ENCODE data around the gene PADI4.

PADI4 gene

GRCh38 chr1:17356387-17357026 lies 48.5 kb downstream of the PADI4 start:
- Histone ChIP-seq H3K4me2 (ENCODE audit: low read length) (no peak overlapping the region), H3K27ac (ENCODE audit: low read length) (no peak overlapping the region), H2AFZ (ENCODE audit: low read depth, low read length) (no peak overlapping the region)

GRCh38 chr1:17358557-17358956 lies 50.6 kb downstream of the PADI4 start:
- no peak overlapping the region for H3K4me3 ChIP-seq (ENCODE audit: low read length)
- H3K27me3 ChIP-seq (ENCODE audit: low read depth, low read length): no peaks in the 10 kb centered on the region
- H3K4me1 ChIP-seq (ENCODE audit: low read length): no peaks in the 10 kb centered on the region
- no peak overlapping the region for H3K9ac ChIP-seq (ENCODE audit: low read length)
- H2AFZ ChIP-seq (ENCODE audit: low read depth, low read length): no peak overlapping the region
- no peaks in the 10 kb centered on the region for H3K9me3 ChIP-seq (ENCODE audit: insufficient read depth, low read length)
- no peaks in the 10 kb centered on the region for H3K79me2 ChIP-seq (ENCODE audit: low read length)
- no peaks in the 10 kb centered on the region for H4K20me1 ChIP-seq (ENCODE audit: insufficient read depth, low read length)
- H3K4me2 ChIP-seq (ENCODE audit: low read length): no peak overlapping the region
- H3K27ac ChIP-seq (ENCODE audit: low read length): no peak overlapping the region
- H3K36me3 ChIP-seq (replicated peaks; ENCODE audit: low read depth, low read length): no peaks in the 10 kb centered on the region
- TF ChIP-seq CTCF (IDR thresholded peaks at IDR 0.05; ENCODE audit: low read depth, low read length): no peak
- TF ChIP-seq EZH2phosphoT487 (IDR thresholded peaks at IDR 0.05; ENCODE audit: low read depth): no peak

More at GRCh38 chr1:17356387-17357026, 48.5 kb downstream of the PADI4 start:
- Histone ChIP-seq H3K27me3 (ENCODE audit: low read depth, low read length) (peaks cover 4% of the 10 kb centered on the region), H3K4me3 (ENCODE audit: low read length) (no peak overlapping the region), H3K4me1 (ENCODE audit: low read length) (no peaks in the 10 kb centered on the region), H3K9me3 (ENCODE audit: insufficient read depth, low read length) (no peaks in the 10 kb centered on the region), H4K20me1 (ENCODE audit: insufficient read depth, low read length) (no peaks in the 10 kb centered on the region), H3K79me2 (ENCODE audit: low read length) (no peaks in the 10 kb centered on the region), H3K9ac (ENCODE audit: low read length) (no peak overlapping the region), H3K36me3 (replicated peaks; ENCODE audit: low read depth, low read length) (no peaks in the 10 kb centered on the region)
- TF ChIP-seq EZH2phosphoT487 (IDR thresholded peaks at IDR 0.05; ENCODE audit: low read depth): no peak
- TF ChIP-seq CTCF (IDR thresholded peaks at IDR 0.05; ENCODE audit: low read depth, low read length): no peak

- Histone ChIP-seq H3K36me3 (replicated peaks; ENCODE audit: low read depth, low read length) (no peaks in the 10 kb centered on the region), H3K27me3 (ENCODE audit: low read depth, low read length) (no peaks in the 10 kb centered on the region), H3K4me3 (ENCODE audit: low read length) (no peak overlapping the region), H3K4me1 (ENCODE audit: low read length) (no peaks in the 10 kb centered on the region), H3K9me3 (ENCODE audit: insufficient read depth, low read length) (no peaks in the 10 kb centered on the region), H3K9ac (ENCODE audit: low read length) (no peak overlapping the region), H3K27ac (ENCODE audit: low read length) (no peak overlapping the region), H2AFZ (ENCODE audit: low read depth, low read length) (no peak overlapping the region), H3K79me2 (ENCODE audit: low read length) (no peaks in the 10 kb centered on the region), H3K4me2 (ENCODE audit: low read length) (no peak overlapping the region), H4K20me1 (ENCODE audit: insufficient read depth, low read length) (no peaks in the 10 kb centered on the region)
- no peak for TF ChIP-seq EZH2phosphoT487 (IDR thresholded peaks at IDR 0.05; ENCODE audit: low read depth)
- no peak for TF ChIP-seq CTCF (IDR thresholded peaks at IDR 0.05; ENCODE audit: low read depth, low read length)
Measured at GRCh38 chr1:17359031-17359430, 51.0 kb downstream of the PADI4 start.

GRCh38 chr1:17359808-17360207 lies 51.8 kb downstream of the PADI4 start:
- no peaks in the 10 kb centered on the region for H3K9me3 ChIP-seq (ENCODE audit: insufficient read depth, low read length)
- H3K27me3 ChIP-seq (ENCODE audit: low read depth, low read length): no peaks in the 10 kb centered on the region
- H3K27ac ChIP-seq (ENCODE audit: low read length): no peak overlapping the region
- TF ChIP-seq EZH2phosphoT487 (IDR thresholded peaks at IDR 0.05; ENCODE audit: low read depth) (no peak), CTCF (IDR thresholded peaks at IDR 0.05; ENCODE audit: low read depth, low read length) (no peak)
- H3K4me2 ChIP-seq (ENCODE audit: low read length): no peak overlapping the region
- H3K36me3 ChIP-seq (replicated peaks; ENCODE audit: low read depth, low read length): no peaks in the 10 kb centered on the region
- no peaks in the 10 kb centered on the region for H3K79me2 ChIP-seq (ENCODE audit: low read length)
- H4K20me1 ChIP-seq (ENCODE audit: insufficient read depth, low read length): no peaks in the 10 kb centered on the region
- no peak overlapping the region for H3K9ac ChIP-seq (ENCODE audit: low read length)
- H3K4me3 ChIP-seq (ENCODE audit: low read length): no peak overlapping the region
- H3K4me1 ChIP-seq (ENCODE audit: low read length): no peaks in the 10 kb centered on the region
- H2AFZ ChIP-seq (ENCODE audit: low read depth, low read length): no peak overlapping the region
